GM19099 (cell line): Measurements from ENCODE around the gene STING1.
A peak's percentile ranks its signal among the peaks of the same experiment; 100 is the strongest.

Experiments used
- POLR2A ChIP-seq: IDR thresholded peaks from 3 replicates; pipeline ENCODE4 v1.6.1; 2011; ENCODE audit warnings: low read depth; ENCODE audit not compliant: insufficient read length; ENCODE audit errors: extremely low read depth

STING1 gene

DNA sequence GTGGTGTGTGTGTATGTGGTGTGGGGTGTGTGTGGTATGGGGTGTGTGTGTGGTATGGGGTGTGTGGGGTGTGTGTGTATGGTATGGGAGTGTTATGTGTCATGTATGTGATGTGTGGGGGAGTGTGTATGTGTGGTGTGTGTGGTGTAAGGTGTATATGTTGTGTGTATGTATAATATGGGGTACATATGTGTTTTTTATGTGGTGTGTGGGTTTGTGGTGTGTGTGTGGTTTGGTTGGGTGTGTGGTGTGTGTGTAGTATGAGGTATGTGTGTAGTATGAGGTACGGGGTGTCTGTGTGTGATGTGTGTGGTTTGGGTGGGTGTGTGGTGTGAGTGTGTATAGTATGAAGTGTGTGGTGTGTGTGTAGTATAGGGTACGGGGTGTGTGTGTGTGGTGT is 31.4 kb downstream of the STING1 start:
- TF ChIP-seq POLR2A, result no peak

DNA sequence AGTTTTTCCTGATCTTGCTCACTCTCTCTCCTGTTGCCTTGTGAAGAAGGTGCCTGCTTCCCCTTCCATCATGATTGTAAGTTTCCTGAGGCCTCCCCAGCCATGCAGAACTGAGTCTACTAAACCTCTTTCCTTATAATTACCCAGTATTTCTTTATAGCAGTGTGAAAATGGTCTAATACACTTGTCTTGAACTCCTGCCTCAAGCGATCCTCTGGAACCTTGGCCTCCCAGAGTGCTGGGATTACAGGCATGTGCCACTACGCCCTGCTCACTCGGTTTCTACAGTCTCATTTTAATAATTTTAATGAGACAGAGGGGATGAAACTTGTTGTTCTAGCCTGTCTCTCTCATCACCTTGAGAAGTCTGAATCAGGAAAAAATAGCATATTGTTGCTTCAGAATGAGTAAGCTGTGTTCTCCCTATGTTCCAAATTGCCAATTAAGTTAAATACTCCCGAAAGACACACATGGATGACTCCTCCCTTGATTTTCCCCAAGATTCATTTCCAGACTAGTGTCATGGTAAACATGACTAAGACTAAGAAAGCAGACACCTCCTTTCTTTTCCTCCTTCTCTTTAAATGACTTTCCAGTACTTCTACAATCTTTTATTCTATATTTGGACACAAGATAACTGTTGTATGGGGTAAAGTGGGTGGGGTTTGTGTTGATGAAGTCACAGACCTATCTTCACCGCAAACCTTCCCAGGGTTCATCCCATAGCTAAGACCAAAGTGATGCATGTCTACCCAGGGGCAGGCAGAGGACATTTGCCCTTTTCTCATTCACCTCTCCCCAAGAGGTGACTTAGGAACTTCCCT is 35.4 kb downstream of the STING1 start:
- TF ChIP-seq POLR2A, result no peak

- TF ChIP-seq POLR2A, result no peak
Measured at GRCh38 chr5:139445325-139446170, 37.0 kb downstream of the STING1 start.

- no peak for TF ChIP-seq POLR2A
Measured at GRCh38 chr5:139443831-139444453, 38.6 kb downstream of the STING1 start.

DNA sequence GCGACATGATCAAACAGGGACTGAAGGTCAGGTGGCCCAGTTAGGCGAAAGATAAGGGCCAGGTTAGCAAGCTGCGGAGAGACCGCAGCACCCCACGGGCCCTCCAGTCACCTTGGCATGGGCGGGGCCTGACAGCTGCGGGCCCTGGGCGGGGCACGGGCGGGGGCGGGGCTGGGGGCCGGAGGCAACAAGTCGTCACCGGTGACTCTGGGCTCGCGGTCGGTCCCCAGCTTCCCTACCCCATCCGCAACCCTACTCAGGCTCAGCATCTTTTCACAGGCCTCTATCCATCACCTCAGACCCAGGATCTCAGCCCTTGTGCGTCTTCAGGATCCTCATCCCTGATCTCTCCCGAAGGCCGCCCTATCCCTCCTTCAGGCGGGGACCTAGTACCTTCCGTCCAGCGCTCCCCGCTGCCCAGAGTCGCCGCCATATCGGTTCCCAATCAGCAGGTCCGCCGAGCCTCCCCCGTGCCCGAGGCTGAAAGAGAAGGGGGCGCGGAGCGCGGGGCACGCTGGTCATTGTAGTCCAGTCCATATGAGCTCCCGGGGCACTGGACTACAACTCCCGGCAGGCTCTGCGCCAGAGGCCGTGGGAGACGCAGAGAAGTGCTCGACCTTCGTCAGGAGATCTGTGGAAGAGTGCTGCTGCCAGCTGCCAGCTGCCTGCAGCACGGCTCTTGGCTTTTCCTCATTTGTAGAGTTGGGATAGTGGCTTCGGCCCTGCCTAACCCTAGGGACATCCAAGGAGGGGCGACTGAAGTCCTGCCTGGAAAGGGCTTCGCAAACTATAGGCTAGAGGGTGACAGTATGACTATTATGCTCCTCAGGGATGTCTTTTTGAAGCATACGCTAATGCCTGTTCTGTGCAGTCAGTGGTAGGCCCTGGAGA is 43.3 kb downstream of the STING1 start, which contains the start of gene DNAJC18:
Gene DNAJC18 (minus strand): TSS at position 513 of the 891 bp plus-strand sequence. CDS start 80 bp downstream, at position 433.
- peak; percentile 64 for TF ChIP-seq POLR2A

DNA sequence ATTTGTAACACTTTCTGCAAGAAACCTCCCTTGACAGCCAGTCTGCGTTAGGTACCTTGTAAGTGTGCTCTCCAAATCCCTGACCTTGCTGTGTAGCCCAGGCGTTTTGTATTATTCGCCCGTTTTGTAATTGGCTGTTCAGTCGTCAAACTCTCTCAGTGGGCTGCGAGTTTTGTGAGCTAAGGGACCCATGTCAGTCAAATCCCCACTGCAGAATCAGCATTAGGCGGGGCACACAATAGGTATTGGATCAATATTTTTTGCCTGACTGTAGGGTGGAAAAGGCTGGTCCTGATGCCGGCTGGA is 43.9 kb downstream of the STING1 start:
- no peak for TF ChIP-seq POLR2A

DNA sequence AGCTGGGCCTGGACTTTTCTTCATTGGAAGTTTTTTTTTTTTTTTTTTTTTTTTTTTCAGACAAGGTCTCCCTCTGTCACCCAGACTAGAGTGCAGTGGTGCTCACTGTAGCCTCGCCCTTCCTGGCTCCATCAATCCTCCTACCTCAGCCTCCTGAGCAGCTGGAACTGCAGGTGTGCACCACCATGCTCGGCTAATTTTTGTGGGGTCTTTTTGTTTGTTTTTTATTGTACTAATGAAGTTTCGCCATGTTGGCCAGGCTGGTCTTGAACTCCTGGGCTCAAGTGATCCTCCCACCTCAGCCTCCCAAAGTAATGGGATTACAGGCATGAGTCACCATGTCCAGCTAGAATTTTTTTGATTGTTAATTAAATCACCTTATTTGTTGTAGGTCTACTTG is 46.9 kb downstream of the STING1 start:
- TF ChIP-seq POLR2A, result no peak

GRCh38 chr5:139431706-139432105 is 50.9 kb downstream of the STING1 start:
- TF ChIP-seq POLR2A, result no peak

DNA sequence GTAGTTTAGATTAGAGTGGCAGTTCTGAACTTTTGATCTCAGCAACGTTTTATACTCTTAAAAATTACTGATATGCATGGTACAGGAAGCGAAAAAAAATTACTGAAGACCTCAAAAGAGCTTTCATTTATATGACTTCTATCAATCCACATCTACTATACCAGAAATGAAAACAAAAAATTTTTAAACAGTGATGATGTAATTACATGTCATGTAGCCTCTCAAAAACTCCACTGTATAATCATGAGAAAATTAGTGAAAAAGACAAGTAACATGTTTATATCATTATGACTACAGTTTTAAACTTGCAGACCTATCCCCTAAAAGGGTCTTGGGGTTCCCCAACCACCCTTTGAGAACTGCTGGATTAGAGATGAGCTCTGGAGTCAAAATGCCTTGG is 52.5 kb downstream of the STING1 start:
- TF ChIP-seq POLR2A, result no peak

- TF ChIP-seq POLR2A, result no peak
Measured at GRCh38 chr5:139426203-139426885, 56.2 kb downstream of the STING1 start.
